A204.1 (cell line): Measurements from ENCODE around the gene TET2.

Experiments
- FAIRE-seq: peaks from 2 replicates; lab custom pipeline; 2012; peaks lifted over from hg19 to GRCh38; lab: Jason Lieb, UNC

Gene TET2

GRCh38 chr4:105140684-105141490 lies 5.8 kb upstream of the TET2 start:
- FAIRE-seq = peak; percentile 94

GRCh38 chr4:105145156-105145902 lies 1.3 kb upstream of the TET2 start:
- FAIRE-seq = no peak

- FAIRE-seq = no peak
These were observed 787 bp upstream of the TET2 start for GRCh38 chr4:105145903-105146275.

GRCh38 chr4:105147016-105147552 lies 408 bp downstream of the TET2 start:
- FAIRE-seq = no peak

- FAIRE-seq = no peak
These were observed 981 bp downstream of the TET2 start for GRCh38 chr4:105147553-105148161.

GRCh38 chr4:105148356-105148755 lies 1.7 kb downstream of the TET2 start:
- no peak for FAIRE-seq

- no peak for FAIRE-seq
These were observed 2.1 kb downstream of the TET2 start for GRCh38 chr4:105148776-105149175.

- FAIRE-seq = no peak
These were observed 3.1 kb downstream of the TET2 start for GRCh38 chr4:105149771-105150170.

- no peak for FAIRE-seq
These were observed 3.8 kb downstream of the TET2 start for GRCh38 chr4:105150503-105150902.

GRCh38 chr4:105153749-105154148 lies 7.1 kb downstream of the TET2 start:
- no peak for FAIRE-seq

- FAIRE-seq = no peak
These were observed 7.9 kb downstream of the TET2 start for GRCh38 chr4:105154576-105154975.

GRCh38 chr4:105155426-105155825 lies 8.8 kb downstream of the TET2 start:
- FAIRE-seq = no peak

GRCh38 chr4:105158837-105159236 lies 12.2 kb downstream of the TET2 start:
- no peak for FAIRE-seq

- FAIRE-seq = no peak
These were observed 15.6 kb downstream of the TET2 start for GRCh38 chr4:105162123-105162796.

- no peak for FAIRE-seq
These were observed 17.9 kb downstream of the TET2 start for GRCh38 chr4:105164548-105164947.

- no peak for FAIRE-seq
These were observed 19.4 kb downstream of the TET2 start for GRCh38 chr4:105166066-105166465.

- FAIRE-seq = no peak
These were observed 24.0 kb downstream of the TET2 start for GRCh38 chr4:105170711-105171110.

GRCh38 chr4:105171912-105172311 lies 25.2 kb downstream of the TET2 start:
- FAIRE-seq = no peak

GRCh38 chr4:105174098-105174497 lies 27.4 kb downstream of the TET2 start:
- peak; percentile 41 for FAIRE-seq

- no peak for FAIRE-seq
These were observed 33.1 kb downstream of the TET2 start for GRCh38 chr4:105179539-105180401.

- no peak for FAIRE-seq
These were observed 34.6 kb downstream of the TET2 start for GRCh38 chr4:105181259-105181658.
